ENCODE data around the gene LEKR1.
"Not testable (repeated sequence)": the region's sequence is repeated elsewhere in the genome, so short reads cannot be mapped to it uniquely, and the experiment has no call there.

- TF ChIP-seq CTCF (IDR thresholded peaks at IDR 0.05); ZFX (IDR thresholded peaks at IDR 0.05; ENCODE audit: borderline replicate concordance): not testable (repeated sequence)
Measured at GRCh38 chr3:156895374-156895773, 69.2 kb downstream of the LEKR1 start.

Measured in 22Rv1 (cell line).